GM18520 (cell line): Measurements from ENCODE around the gene C10orf143.
A peak's percentile ranks its signal among the peaks of the same experiment; 100 is the strongest.
"Not testable (repeated sequence)": the region's sequence is repeated elsewhere in the genome, so short reads cannot be mapped to it uniquely, and the experiment has no call there.

Experiments used
- ATAC-seq: cut with Tn5 transposase; IDR thresholded peaks from one replicate; pipeline ENCODE4 v1.9.1; 2021; ENCODE audit not compliant: unreplicated experiment

C10orf143 gene

GRCh38 chr10:130110246-130111112 is at the start of gene C10orf143:
Gene C10orf143, minus strand, starts transcription at chr10:130110830. Its CDS starts 58 bp downstream, at chr10:130110772.
- ATAC-seq = peak; percentile 71

- ATAC-seq = no peak
These were observed 48.7 kb upstream of the C10orf143 start for GRCh38 chr10:130159192-130159794.

- no peak for ATAC-seq
These were observed 35.4 kb upstream of the C10orf143 start for GRCh38 chr10:130146042-130146441.

GRCh38 chr10:130141878-130142277 is 31.2 kb upstream of the C10orf143 start:
- ATAC-seq = peak; percentile 49

- no peak for ATAC-seq
These were observed 30.8 kb upstream of the C10orf143 start for GRCh38 chr10:130141460-130141859.

- ATAC-seq = no peak
These were observed 30.4 kb upstream of the C10orf143 start for GRCh38 chr10:130141038-130141437.

GRCh38 chr10:130140425-130140824 is 29.8 kb upstream of the C10orf143 start:
- no peak for ATAC-seq

GRCh38 chr10:130138479-130138866 is 27.8 kb upstream of the C10orf143 start:
- no peak for ATAC-seq

- no peak for ATAC-seq
These were observed 27.2 kb upstream of the C10orf143 start for GRCh38 chr10:130137659-130138478.

GRCh38 chr10:130137090-130137448 is 26.4 kb upstream of the C10orf143 start:
- no peak for ATAC-seq

GRCh38 chr10:130136226-130137089 is 25.8 kb upstream of the C10orf143 start, which contains the start of gene GLRX3:
Gene GLRX3, plus strand, starts transcription at chr10:130136391. Its CDS starts 30 bp downstream, at chr10:130136421.
- peak; percentile 71 for ATAC-seq

GRCh38 chr10:130135676-130136225 is 25.1 kb upstream of the C10orf143 start:
- no peak for ATAC-seq

- ATAC-seq = no peak
These were observed 18.3 kb upstream of the C10orf143 start for GRCh38 chr10:130128922-130129321.

GRCh38 chr10:130128062-130128781 is 17.6 kb upstream of the C10orf143 start:
- no peak for ATAC-seq

- ATAC-seq = peak; percentile 88
These were observed 16.9 kb upstream of the C10orf143 start for GRCh38 chr10:130127364-130128061.

GRCh38 chr10:130121486-130122079 is 11.0 kb upstream of the C10orf143 start:
- no peak for ATAC-seq

GRCh38 chr10:130117535-130117934 is 6.9 kb upstream of the C10orf143 start:
- ATAC-seq = not testable (repeated sequence)

- ATAC-seq = not testable (repeated sequence)
These were observed 6.3 kb upstream of the C10orf143 start for GRCh38 chr10:130116942-130117341.
